AG04449 (cell line): Measurements from ENCODE around the gene IL17REL.

Experiments used
- CTCF ChIA-PET: fragments of 350-600 bp; formaldehyde crosslinking; extraction: SDS; loops from one replicate; lab custom pipeline; 2021; ENCODE audit warnings: antibody characterized with exemption; lab: Yijun Ruan, JAX
- POLR2A ChIA-PET: fragments of 400-600, 350-600 bp; formaldehyde crosslinking; extraction: SDS; loops from one replicate; lab custom pipeline; 2020; ENCODE audit warnings: antibody characterized with exemption, inconsistent platforms; lab: Yijun Ruan, JAX
- DNase-seq: peaks from one replicate; pipeline ENCODE4 v3.0.0-alpha.2; 2010; ENCODE audit warnings: low read depth, low spot score
- H3K4me3 ChIP-seq: 2 replicates; pipeline ENCODE4 v1.5.1; 2011; ENCODE audit warnings: low read depth, mild to moderate bottlenecking, control low read depth, low read length
- TF ChIP-seq, protein P1 (sequence below): IDR thresholded peaks from one replicate; pipeline ENCODE4 v1.5.1; 2011; ENCODE audit warnings: mild to moderate bottlenecking, moderate library complexity, low read length, control low read depth, inconsistent platforms; ENCODE audit not compliant: insufficient read depth; ENCODE audit errors: missing control alignments

The IL17REL gene

DNA sequence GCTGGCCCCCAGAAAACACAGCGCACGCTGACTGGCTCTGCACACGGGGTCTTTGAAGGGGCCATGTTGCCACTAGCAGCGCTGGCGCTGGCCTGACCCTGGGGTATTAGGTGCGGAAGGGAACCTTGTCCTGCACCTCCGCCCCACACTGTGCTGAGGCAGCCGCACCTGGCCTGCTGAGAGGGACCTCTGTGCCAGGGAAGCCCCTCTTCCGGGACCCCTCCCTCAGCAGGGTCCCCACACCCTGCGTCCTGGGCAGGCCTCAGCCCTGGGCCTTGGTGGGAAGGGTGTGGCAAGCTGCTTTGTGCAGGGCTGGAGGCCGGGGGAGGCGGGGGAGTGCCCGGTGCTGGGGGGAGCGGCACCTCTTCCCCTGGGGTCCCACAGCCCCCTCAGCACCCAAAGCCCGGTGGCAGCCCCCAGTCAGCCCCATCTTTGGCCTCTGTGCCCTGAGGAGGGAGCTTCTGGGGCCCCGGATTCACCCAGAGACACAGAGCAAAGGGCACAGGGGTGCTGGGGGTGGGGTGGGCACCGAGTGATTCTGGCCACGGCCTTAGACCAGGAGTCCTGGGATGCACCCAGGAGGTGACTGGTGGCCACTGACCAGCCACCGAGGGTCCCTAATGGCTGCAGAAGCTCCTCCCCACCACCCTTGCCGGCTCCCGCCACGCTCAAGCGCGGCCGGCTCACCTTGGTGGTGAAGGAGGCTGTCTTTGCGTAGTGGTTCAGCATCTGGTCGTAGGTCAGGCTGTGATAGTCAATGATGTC lies 34.1 kb upstream of the IL17REL start:
- CTCF ChIA-PET = no interaction called here
- POLR2A ChIA-PET = no interaction called here
- TF ChIP-seq, protein P1, sequence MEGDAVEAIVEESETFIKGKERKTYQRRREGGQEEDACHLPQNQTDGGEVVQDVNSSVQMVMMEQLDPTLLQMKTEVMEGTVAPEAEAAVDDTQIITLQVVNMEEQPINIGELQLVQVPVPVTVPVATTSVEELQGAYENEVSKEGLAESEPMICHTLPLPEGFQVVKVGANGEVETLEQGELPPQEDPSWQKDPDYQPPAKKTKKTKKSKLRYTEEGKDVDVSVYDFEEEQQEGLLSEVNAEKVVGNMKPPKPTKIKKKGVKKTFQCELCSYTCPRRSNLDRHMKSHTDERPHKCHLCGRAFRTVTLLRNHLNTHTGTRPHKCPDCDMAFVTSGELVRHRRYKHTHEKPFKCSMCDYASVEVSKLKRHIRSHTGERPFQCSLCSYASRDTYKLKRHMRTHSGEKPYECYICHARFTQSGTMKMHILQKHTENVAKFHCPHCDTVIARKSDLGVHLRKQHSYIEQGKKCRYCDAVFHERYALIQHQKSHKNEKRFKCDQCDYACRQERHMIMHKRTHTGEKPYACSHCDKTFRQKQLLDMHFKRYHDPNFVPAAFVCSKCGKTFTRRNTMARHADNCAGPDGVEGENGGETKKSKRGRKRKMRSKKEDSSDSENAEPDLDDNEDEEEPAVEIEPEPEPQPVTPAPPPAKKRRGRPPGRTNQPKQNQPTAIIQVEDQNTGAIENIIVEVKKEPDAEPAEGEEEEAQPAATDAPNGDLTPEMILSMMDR = no peak
- no peak for DNase-seq
- no peak overlapping the region for H3K4me3 ChIP-seq

DNA sequence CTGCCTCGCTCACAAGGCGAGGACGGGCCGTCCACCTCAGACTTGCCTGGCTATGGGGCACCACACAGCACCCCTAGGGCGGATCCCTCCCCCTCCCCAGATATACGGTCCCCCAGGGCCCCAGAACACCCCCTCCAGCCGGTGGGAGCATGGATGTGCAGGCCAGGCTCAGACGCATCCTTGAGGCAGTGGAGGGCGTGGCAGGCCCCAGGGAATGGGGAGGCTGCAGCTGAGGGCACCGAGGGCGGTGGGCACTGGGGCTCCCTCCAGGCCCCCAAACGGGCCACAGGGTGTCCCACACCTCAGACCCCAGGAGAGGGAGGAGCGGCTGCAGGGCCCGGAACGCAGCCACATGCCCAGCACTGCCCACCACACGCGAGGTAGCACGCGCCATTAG lies 33.5 kb upstream of the IL17REL start:
- TF ChIP-seq, protein P1 = no peak
- H3K4me3 ChIP-seq = no peak overlapping the region
- CTCF ChIA-PET = no interaction called here
- DNase-seq = no peak
- POLR2A ChIA-PET = no interaction called here

DNA sequence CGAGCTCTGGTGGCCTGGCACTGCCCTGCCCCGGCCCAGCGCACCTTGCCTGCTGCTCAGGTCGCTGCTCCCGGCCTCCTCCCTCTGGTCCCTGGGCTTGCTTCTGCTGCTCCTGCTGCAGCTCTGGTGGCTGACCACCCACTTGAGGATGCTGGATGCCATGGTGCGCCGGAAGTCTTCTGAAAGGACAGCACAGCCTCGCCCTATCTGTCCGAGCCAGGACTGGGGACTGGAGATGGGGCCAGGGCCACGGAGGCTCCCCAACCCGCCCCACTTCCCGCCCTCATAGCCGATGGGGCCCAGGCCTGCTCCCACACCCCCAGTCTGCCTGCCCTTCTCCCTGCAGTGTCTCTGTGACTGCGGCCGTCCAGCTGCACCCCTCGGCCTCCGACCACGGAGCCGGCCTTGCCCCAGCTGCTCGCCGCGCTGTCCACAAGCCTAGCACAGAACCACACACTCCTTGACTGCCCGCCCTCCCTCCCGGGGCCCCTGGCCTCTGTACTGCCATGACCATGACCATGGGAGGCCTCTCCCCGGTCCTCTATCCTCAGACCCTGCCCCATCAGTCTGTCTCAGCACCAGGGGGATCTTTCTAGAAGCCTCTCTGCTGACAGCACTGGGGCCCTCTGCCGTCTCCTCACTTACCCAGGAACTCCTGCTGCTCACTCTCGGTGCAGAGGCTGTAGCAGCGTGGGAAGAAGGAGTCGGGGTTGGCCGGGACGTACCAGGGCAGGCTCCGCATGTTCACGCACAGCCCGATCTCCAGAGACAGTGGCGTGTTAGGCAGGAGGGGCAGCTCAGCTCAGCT lies 32.9 kb upstream of the IL17REL start:
- no peak for DNase-seq
- no peak overlapping the region for H3K4me3 ChIP-seq
- CTCF ChIA-PET = no interaction called here
- POLR2A ChIA-PET = no interaction called here
- TF ChIP-seq, protein P1 = no peak

DNA sequence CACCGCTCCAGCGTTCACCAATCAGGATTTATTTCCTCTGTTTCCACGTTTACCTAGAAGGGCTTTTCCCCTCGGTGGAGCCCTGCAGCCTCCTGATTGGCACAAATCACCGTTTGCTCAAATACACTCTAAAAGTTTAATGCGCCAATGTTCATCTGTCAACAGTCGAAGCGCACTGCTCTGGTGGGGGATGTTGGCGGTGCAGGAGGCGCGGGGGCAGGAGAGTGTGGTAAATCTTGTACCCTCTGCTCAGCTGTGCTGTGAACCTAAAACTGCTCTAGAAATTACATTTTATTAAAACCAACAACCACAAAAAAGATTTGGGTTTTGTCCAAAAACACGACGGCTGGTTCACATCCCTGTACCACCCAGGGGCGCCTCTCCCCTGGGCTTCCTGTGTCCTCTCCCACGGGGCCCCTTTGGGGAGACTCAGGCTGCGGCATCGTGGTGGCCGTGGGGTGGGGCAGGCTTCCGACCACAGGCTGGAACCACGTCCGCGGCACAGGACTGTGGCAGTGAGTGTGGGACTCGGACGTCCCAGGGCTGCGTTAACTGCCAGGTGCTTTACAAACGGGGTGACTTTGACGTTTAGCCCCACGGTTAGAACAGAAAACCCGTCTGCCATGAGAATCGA lies 32.0 kb upstream of the IL17REL start:
- TF ChIP-seq, protein P1 = no peak
- no peak overlapping the region for H3K4me3 ChIP-seq
- ChIA-PET CTCF (no interaction called here), POLR2A (no interaction called here)
- no peak for DNase-seq

DNA sequence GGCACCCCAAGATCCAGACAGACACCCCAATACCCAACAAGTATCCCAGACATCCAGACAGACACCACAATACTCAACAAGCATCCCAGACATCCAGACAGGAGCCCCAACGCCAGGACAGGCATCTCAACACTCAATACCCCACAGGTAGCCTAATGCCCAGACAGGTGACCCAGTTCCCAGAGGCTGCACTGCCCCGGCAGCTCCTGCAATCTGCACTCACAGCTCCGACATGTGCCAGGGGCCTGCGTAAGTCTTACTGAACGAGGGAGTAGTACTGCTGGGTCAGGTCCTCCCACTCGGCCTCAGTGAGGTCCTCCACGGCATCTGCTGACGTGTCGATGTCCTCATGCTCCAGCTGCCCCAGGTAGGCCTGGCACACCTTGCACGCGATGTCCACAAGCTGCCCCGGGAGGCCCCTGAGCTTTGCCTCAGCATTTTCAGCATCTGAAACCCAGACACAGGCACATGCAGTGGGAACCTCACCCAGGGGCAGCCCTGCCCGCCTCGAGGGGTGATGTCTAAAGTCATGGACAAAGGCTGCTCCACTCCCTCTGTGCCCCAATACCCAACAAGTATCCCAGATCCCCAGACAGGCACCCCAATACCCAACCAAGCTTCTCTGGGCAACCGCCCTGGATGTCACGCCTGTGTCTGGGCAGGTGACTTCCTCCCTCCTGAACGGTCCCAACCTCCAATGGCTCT lies 28.9 kb upstream of the IL17REL start:
- POLR2A ChIA-PET = no interaction called here
- CTCF ChIA-PET = interaction anchor here (1.5 to 2.3 kb wide), 2 partner anchors 11 to 111 kb away, joined by 4 to 7 read pairs; no protein-coding TSS in a partner anchor
- no peak overlapping the region for H3K4me3 ChIP-seq
- no peak for DNase-seq
- TF ChIP-seq, protein P1 = no peak
